Parathyroid adenoma (tissue), 2 donors: ENCODE data around the gene SLC2A5.

Experiments
- H2AFZ ChIP-seq: fragments of 300-600 bp; sonication (generic); one replicate; pipeline ENCODE4 v1.7.0; 2017; ENCODE audit warnings: antibody characterized with exemption, mild to moderate bottlenecking
- H3K27ac ChIP-seq: fragments of 300-600 bp; sonication (generic); one replicate; pipeline ENCODE4 v1.7.0; 2017
- H3K27me3 ChIP-seq: fragments of 300-600 bp; sonication (generic); one replicate; pipeline ENCODE4 v1.7.0; 2017; ENCODE audit warnings: low read length; ENCODE audit not compliant: control insufficient read depth, insufficient read depth
- H3K36me3 ChIP-seq: fragments of 300-600 bp; sonication (generic); one replicate; pipeline ENCODE4 v1.7.0; 2017; ENCODE audit warnings: low read length; ENCODE audit not compliant: control insufficient read depth, insufficient read depth
- H3K4me1 ChIP-seq: fragments of 300-600 bp; sonication (generic); one replicate; pipeline ENCODE4 v1.7.0; 2017; ENCODE audit warnings: control low read depth
- H3K4me2 ChIP-seq: fragments of 300-600 bp; sonication (generic); one replicate; pipeline ENCODE4 v1.7.0; 2017; ENCODE audit warnings: low read length
- H3K4me3 ChIP-seq: fragments of 300-600 bp; sonication (generic); one replicate; pipeline ENCODE4 v1.7.0; 2017; ENCODE audit warnings: low read depth, low read length
- H3K79me2 ChIP-seq: fragments of 300-600 bp; sonication (generic); one replicate; pipeline ENCODE4 v1.7.0; 2017; ENCODE audit warnings: control low read depth
- H3K9ac ChIP-seq: fragments of 300-600 bp; sonication (generic); one replicate; pipeline ENCODE4 v1.7.0; 2017; ENCODE audit warnings: mild to moderate bottlenecking
- H3K9me3 ChIP-seq: fragments of 300-600 bp; sonication (generic); one replicate; pipeline ENCODE4 v1.7.0; 2017; ENCODE audit warnings: low read length; ENCODE audit not compliant: control insufficient read depth
- CTCF ChIP-seq: fragments of 300-600 bp; sonication (generic); IDR thresholded peaks from one replicate; pipeline ENCODE4 v1.7.0; 2017; ENCODE audit warnings: antibody characterized with exemption, mild to moderate bottlenecking
- donor health status: primary hyperparathyroidism.

Gene SLC2A5

GRCh38 chr1:9073143-9073542 lies 3.7 kb upstream of the SLC2A5 start:
- no peak overlapping the region for H3K4me3 ChIP-seq
- H3K27ac ChIP-seq = no peak overlapping the region
- no peaks in the 10 kb centered on the region for H3K36me3 ChIP-seq
- H2AFZ ChIP-seq = no peak overlapping the region
- H3K27me3 ChIP-seq = no peaks in the 10 kb centered on the region
- no peaks in the 10 kb centered on the region for H3K4me1 ChIP-seq
- no peak overlapping the region for H3K4me2 ChIP-seq
- no peak overlapping the region for H3K9ac ChIP-seq
- no peak for TF ChIP-seq CTCF
- no peaks in the 10 kb centered on the region for H3K9me3 ChIP-seq
- H3K79me2 ChIP-seq = no peaks in the 10 kb centered on the region

GRCh38 chr1:9071554-9072235 lies 2.3 kb upstream of the SLC2A5 start:
- no peak overlapping the region for H3K9ac ChIP-seq
- TF ChIP-seq CTCF = no peak
- no peaks in the 10 kb centered on the region for H3K36me3 ChIP-seq
- H3K9me3 ChIP-seq = no peaks in the 10 kb centered on the region
- no peak overlapping the region for H3K4me2 ChIP-seq
- no peak overlapping the region for H3K27ac ChIP-seq
- no peak overlapping the region for H3K4me3 ChIP-seq
- H3K27me3 ChIP-seq = no peaks in the 10 kb centered on the region
- H3K4me1 ChIP-seq = no peaks in the 10 kb centered on the region
- no peaks in the 10 kb centered on the region for H3K79me2 ChIP-seq
- no peak overlapping the region for H2AFZ ChIP-seq

- H3K27ac ChIP-seq = no peak overlapping the region
- H3K27me3 ChIP-seq = no peaks in the 10 kb centered on the region
- H3K79me2 ChIP-seq = no peaks in the 10 kb centered on the region
- no peaks in the 10 kb centered on the region for H3K36me3 ChIP-seq
- H2AFZ ChIP-seq = no peak overlapping the region
- H3K9me3 ChIP-seq = no peaks in the 10 kb centered on the region
- H3K4me1 ChIP-seq = peaks cover under 1% of the 10 kb centered on the region
- H3K9ac ChIP-seq = no peak overlapping the region
- no peak for TF ChIP-seq CTCF
- H3K4me3 ChIP-seq = no peak overlapping the region
- H3K4me2 ChIP-seq = no peak overlapping the region
Measured at GRCh38 chr1:9070486-9070885, 1.1 kb upstream of the SLC2A5 start.

GRCh38 chr1:9068981-9069325 lies 482 bp downstream of the SLC2A5 start:
- H3K9me3 ChIP-seq = no peaks in the 10 kb centered on the region
- H3K9ac ChIP-seq = no peak overlapping the region
- no peak overlapping the region for H3K4me2 ChIP-seq
- H2AFZ ChIP-seq = no peak overlapping the region
- peaks cover 2% of the 10 kb centered on the region for H3K4me1 ChIP-seq
- no peak overlapping the region for H3K4me3 ChIP-seq
- no peaks in the 10 kb centered on the region for H3K27me3 ChIP-seq
- TF ChIP-seq CTCF = no peak
- no peak overlapping the region for H3K27ac ChIP-seq
- H3K79me2 ChIP-seq = no peaks in the 10 kb centered on the region
- H3K36me3 ChIP-seq = no peaks in the 10 kb centered on the region
